ENCODE results near the gene USH1C. TPM values are rescaled to one million over a fixed set of nuclear protein-coding genes. Genes with fewer than 3 reads are reported as not detected.
A peak's percentile ranks its signal among the peaks of the same experiment; 100 is the strongest.

USH1C gene
- total RNA-seq, 4 donors from 2014 or later, result 0.29 to 3.2 TPM; not detected in 2

GRCh38 chr11:17506942-17507341 lies 37.3 kb downstream of the USH1C start:
- DNase-seq (ENCODE audit: low spot score in 2 of 2), result no peak
- intact Hi-C loops (cut with DNase I; ENCODE audit: low total_unique reads), result loop anchor here (5.0 kb wide), 1 partner anchor 275 kb away; no protein-coding TSS in a partner anchor
- TF ChIP-seq CTCF (IDR thresholded peaks at IDR 0.05) (no peak), POLR2A (IDR thresholded peaks at IDR 0.05) (no peak)
- WGBS, 2 donors, result 69 to 91% methylated on average over 3 of the region's 3 CpGs
- H3K4me3 ChIP-seq (ENCODE audit: low read depth, poor library complexity, severe bottlenecking), result no peak overlapping the region

GRCh38 chr11:17506314-17506713 lies 37.9 kb downstream of the USH1C start:
- WGBS, 2 donors, result 91 to 92% methylated on average over 6 of the region's 6 CpGs
- no peak overlapping the region for H3K4me3 ChIP-seq (ENCODE audit: low read depth, poor library complexity, severe bottlenecking)
- no peak for DNase-seq (ENCODE audit: low spot score in 2 of 2)
- TF ChIP-seq POLR2A (IDR thresholded peaks at IDR 0.05) (no peak), CTCF (IDR thresholded peaks at IDR 0.05) (no peak)
- intact Hi-C loops (cut with DNase I; ENCODE audit: low total_unique reads), result loop anchor here (5.0 kb wide), 1 partner anchor 274 kb away; no protein-coding TSS in a partner anchor

- H3K4me3 ChIP-seq (ENCODE audit: low read depth, poor library complexity, severe bottlenecking), result no peak overlapping the region
- no peak for TF ChIP-seq CTCF (IDR thresholded peaks at IDR 0.05)
- no peak for TF ChIP-seq POLR2A (IDR thresholded peaks at IDR 0.05)
- intact Hi-C loops (cut with DNase I; ENCODE audit: low total_unique reads), result loop anchor here (2.0 to 5.0 kb wide), 2 partner anchors 120 to 273 kb away; no protein-coding TSS in a partner anchor
- WGBS, 2 donors, result 76 to 77% methylated on average over 4 of the region's 4 CpGs
- no peak for DNase-seq (ENCODE audit: low spot score in 2 of 2)
These were observed 39.1 kb downstream of the USH1C start for GRCh38 chr11:17505146-17505545.

GRCh38 chr11:17504330-17505107 lies 39.7 kb downstream of the USH1C start:
- intact Hi-C loops (cut with DNase I; ENCODE audit: low total_unique reads), result loop anchor here (2.0 to 5.0 kb wide), 2 partner anchors 120 to 272 kb away; no protein-coding TSS in a partner anchor
- peak; percentile 54 to 91 for DNase-seq (ENCODE audit: low spot score in 2 of 2)
- TF ChIP-seq POLR2A (IDR thresholded peaks at IDR 0.05), result no peak
- TF ChIP-seq CTCF (IDR thresholded peaks at IDR 0.05), result peak in 1 of 3 donors; percentile 47
- H3K4me3 ChIP-seq (ENCODE audit: low read depth, poor library complexity, severe bottlenecking), result no peak overlapping the region
- WGBS, 2 donors, result 32 to 39% methylated on average over 9 of the region's 9 CpGs

- TF ChIP-seq CTCF (IDR thresholded peaks at IDR 0.05) (no peak), POLR2A (IDR thresholded peaks at IDR 0.05) (no peak)
- no peak overlapping the region for H3K4me3 ChIP-seq (ENCODE audit: low read depth, poor library complexity, severe bottlenecking)
- intact Hi-C loops (cut with DNase I; ENCODE audit: low total_unique reads), result no loop called here
- DNase-seq (ENCODE audit: low spot score in 2 of 2), result no peak
- 78 to 93% methylated on average over 4 of the region's 4 CpGs for WGBS, 2 donors
These were observed 41.6 kb downstream of the USH1C start for GRCh38 chr11:17502630-17503029.
